Hepatocyte (in vitro differentiated cells): ENCODE results near the gene SERTAD3. TPM values are rescaled to one million over a fixed set of nuclear protein-coding genes. Genes with fewer than 3 reads are reported as not detected.
"Not testable (repeated sequence)": the region's sequence is repeated elsewhere in the genome, so short reads cannot be mapped to it uniquely, and the experiment has no call there.

Experiments used
- DNase-seq: peaks from one replicate; pipeline ENCODE4 v3.0.0-alpha.2; 2016; ENCODE audit warnings: low spot score
- H2AFZ ChIP-seq: fragments of 200-600 bp; sonication (generic); 2 replicates; pipeline ENCODE4 v1.6.0; 2016; ENCODE audit warnings: antibody characterized with exemption, mild to moderate bottlenecking
- H3K27ac ChIP-seq: fragments of 200-600 bp; sonication (generic); 2 replicates; pipeline ENCODE4 v1.5.1; 2016; ENCODE audit warnings: mild to moderate bottlenecking
- H3K27me3 ChIP-seq: fragments of 200-600 bp; sonication (generic); 2 replicates; pipeline ENCODE4 v1.6.1; 2016
- H3K36me3 ChIP-seq: fragments of 200-600 bp; sonication (generic); replicated peaks from 2 replicates; pipeline ENCODE4 v1.5.1; 2016; ENCODE audit warnings: low read depth; ENCODE audit not compliant: insufficient read depth
- H3K4me1 ChIP-seq: fragments of 200-600 bp; sonication (generic); 2 replicates; pipeline ENCODE4 v1.5.1; 2016; ENCODE audit warnings: mild to moderate bottlenecking, moderate library complexity; ENCODE audit not compliant: insufficient read depth
- H3K4me2 ChIP-seq: fragments of 200-600 bp; sonication (generic); 2 replicates; pipeline ENCODE4 v1.6.0; 2016
- H3K4me3 ChIP-seq: fragments of 200-600 bp; sonication (generic); 2 replicates; pipeline ENCODE4 v1.5.1; 2016; ENCODE audit warnings: mild to moderate bottlenecking
- H3K79me2 ChIP-seq: fragments of 200-600 bp; sonication (generic); 2 replicates; pipeline ENCODE4 v1.6.0; 2017; ENCODE audit warnings: mild to moderate bottlenecking
- H3K9me2 ChIP-seq: fragments of 200-600 bp; sonication (generic); replicated peaks from 2 replicates; pipeline ENCODE4 v1.6.0; 2017; ENCODE audit warnings: mild to moderate bottlenecking; ENCODE audit not compliant: insufficient read depth
- H3K9me3 ChIP-seq: fragments of 200-600 bp; sonication (generic); 2 replicates; pipeline ENCODE4 v1.5.1; 2016; ENCODE audit warnings: low read depth, mild to moderate bottlenecking
- H4K20me1 ChIP-seq: fragments of 200-600 bp; sonication (generic); 2 replicates; pipeline ENCODE4 v1.6.0; 2016; ENCODE audit warnings: mild to moderate bottlenecking; ENCODE audit not compliant: insufficient read depth, poor library complexity, severe bottlenecking
- CTCF ChIP-seq: fragments of 200-600 bp; sonication (generic); IDR thresholded peaks from 2 replicates; pipeline ENCODE4 v1.5.1; 2016; ENCODE audit warnings: antibody characterized with exemption, mild to moderate bottlenecking; ENCODE audit not compliant: poor library complexity
- EZH2 ChIP-seq: fragments of 200-600 bp; sonication (generic); IDR thresholded peaks from 2 replicates; pipeline ENCODE4 v1.6.1; 2016; ENCODE audit warnings: antibody characterized with exemption, mild to moderate bottlenecking, borderline replicate concordance
- EZH2phosphoT487 ChIP-seq: fragments of 200-600 bp; sonication (generic); IDR thresholded peaks from one replicate; pipeline ENCODE4 v1.6.1; 2018; ENCODE audit warnings: antibody characterized with exemption, mild to moderate bottlenecking, low read depth, moderate library complexity; ENCODE audit not compliant: unreplicated experiment, severe bottlenecking
- WGBS: methylation state at CpG from one replicate; pipeline ENCODE4 v1.1.6; 2016; ENCODE audit warnings: low lambda C conversion rate; ENCODE audit errors: missing lambda C conversion rate; 5-methylcytosine and 5-hydroxymethylcytosine counted together
- polyA plus RNA-seq: library from polyadenylated mRNA; unstranded; fragments of >200 nt; fragmentation: Nextera tagmentation; extraction: Ambion mirVana; gene quantifications from 2 replicates; pipeline ENCODE4 v1.2.1, GENCODE V29; 2016
- total RNA-seq: library from RNA; depleted of rRNA; stranded (reverse); fragments of >200 nt; gene quantifications from 2 replicates; pipeline ENCODE4 v1.2.3, GENCODE V29; 2014

SERTAD3 gene
- total and polyA plus RNA-seq, 2 experiments from 2014 or later = 36.4 to 64.0 TPM

GRCh38 chr19:40465025-40465556, 21.0 kb upstream of the SERTAD3 start:
- no peak for TF ChIP-seq EZH2phosphoT487
- no peak for TF ChIP-seq CTCF
- no peak for TF ChIP-seq EZH2
- Histone ChIP-seq H4K20me1 (no peaks in the 10 kb centered on the region), H3K9me3 (no peaks in the 10 kb centered on the region), H3K27ac (peak overlapping the region; percentile 88), H3K4me3 (peak overlapping the region; percentile 35), H3K9me2 (no peaks in the 10 kb centered on the region), H3K4me2 (peak overlapping the region; percentile 79), H3K27me3 (peaks cover 9% of the 10 kb centered on the region), H2AFZ (peak overlapping the region; percentile 34), H3K36me3 (no peaks in the 10 kb centered on the region), H3K79me2 (peaks cover 18% of the 10 kb centered on the region), H3K4me1 (peaks cover 5% of the 10 kb centered on the region)
- no peak for DNase-seq
- 22% methylated on average over 11 of the region's 11 CpGs for WGBS

- 28% methylated on average over 11 of the region's 11 CpGs for whole genome bisulfite sequencing
Measured at GRCh38 chr19:40464059-40465024, 20.2 kb upstream of the SERTAD3 start.

GRCh38 chr19:40463587-40464037, 19.5 kb upstream of the SERTAD3 start:
- Histone ChIP-seq H3K79me2 (peaks cover 18% of the 10 kb centered on the region), H3K27ac (peak overlapping the region; percentile 88), H3K4me2 (peak overlapping the region; percentile 26)
- not testable (repeated sequence) for H3K4me3 ChIP-seq, H3K4me1 ChIP-seq, H2AFZ ChIP-seq, H3K9me2 ChIP-seq, H3K27me3 ChIP-seq, H3K9me3 ChIP-seq, H3K36me3 ChIP-seq, H4K20me1 ChIP-seq, DNase-seq
- 93% methylated on average over 12 of the region's 12 CpGs for WGBS

More at GRCh38 chr19:40464059-40465024, 20.2 kb upstream of the SERTAD3 start:
- Histone ChIP-seq H3K4me1 (peaks cover 5% of the 10 kb centered on the region), H3K36me3 (no peaks in the 10 kb centered on the region), H3K79me2 (peaks cover 18% of the 10 kb centered on the region), H3K27ac (peak overlapping the region; percentile 88), H4K20me1 (no peaks in the 10 kb centered on the region), H3K4me2 (peak overlapping the region; percentile 79), H3K4me3 (peak overlapping the region; percentile 35), H3K9me2 (no peaks in the 10 kb centered on the region), H2AFZ (no peak overlapping the region), H3K9me3 (no peaks in the 10 kb centered on the region), H3K27me3 (peaks cover 9% of the 10 kb centered on the region)
- TF ChIP-seq EZH2 = no peak
- no peak for TF ChIP-seq EZH2phosphoT487
- TF ChIP-seq CTCF = peak; percentile 68
- peak; percentile 94 for DNase-seq

GRCh38 chr19:40461669-40462221, 17.6 kb upstream of the SERTAD3 start:
- no peak for TF ChIP-seq CTCF
- H3K9me2 ChIP-seq = no peaks in the 10 kb centered on the region
- no peaks in the 10 kb centered on the region for H3K27me3 ChIP-seq
- no peaks in the 10 kb centered on the region for H3K9me3 ChIP-seq
- H2AFZ ChIP-seq = no peak overlapping the region
- H3K4me2 ChIP-seq = no peak overlapping the region
- H3K4me3 ChIP-seq = no peak overlapping the region
- no peaks in the 10 kb centered on the region for H4K20me1 ChIP-seq
- peaks cover 5% of the 10 kb centered on the region for H3K4me1 ChIP-seq
- no peak overlapping the region for H3K27ac ChIP-seq
- H3K79me2 ChIP-seq = peaks cover 18% of the 10 kb centered on the region
- no peaks in the 10 kb centered on the region for H3K36me3 ChIP-seq
- WGBS = 89% methylated on average over 7 of the region's 7 CpGs
- no peak for DNase-seq
